Stomach (tissue), 4 donors: ENCODE measurements around the gene SEPTIN6.

Experiments
- CTCF ChIP-seq, 7 experiments: fragments of 450-650 bp in 4 of 7; fragments of 200-600 bp in 3 of 7; sonication (generic) in 3 of 7; IDR thresholded peaks; one replicate each; pipeline ENCODE4 v1.5.1; 2016 to 2019; ENCODE audit warnings: antibody characterized with exemption in 7 of 7, control low read depth in 2 of 7, mild to moderate bottlenecking in 1 of 7
- EP300 ChIP-seq: sonication (generic); formaldehyde crosslinking; IDR thresholded peaks from one replicate; pipeline ENCODE4 v1.6.1; 2017; ENCODE audit warnings: antibody characterized with exemption
- POLR2A ChIP-seq, 4 donors: fragments of 450-650 bp; IDR thresholded peaks; one replicate each; pipeline ENCODE4 v1.6.1; 2016; ENCODE audit warnings: antibody characterized with exemption in 4 of 4, control low read depth in 2 of 4, mild to moderate bottlenecking in 1 of 4, moderate library complexity in 1 of 4
- POLR2AphosphoS5 ChIP-seq, 3 donors: sonication (generic); formaldehyde crosslinking; IDR thresholded peaks; one replicate each; pipeline ENCODE4 v1.6.1; 2016; ENCODE audit warnings: antibody characterized with exemption in 3 of 3

GRCh38 chrX:119690921-119691716 is 1.8 kb downstream of the SEPTIN6 start:
- TF ChIP-seq POLR2A (IDR thresholded peaks at IDR 0.05) (no peak), CTCF (IDR thresholded peaks at IDR 0.05) (no peak), POLR2AphosphoS5 (IDR thresholded peaks at IDR 0.05) (no peak), EP300 (no peak)
